ENCODE data around the gene PTPRJ. TPM values are rescaled to one million over a fixed set of nuclear protein-coding genes. Genes with fewer than 3 reads are reported as not detected.

Gene PTPRJ
- 2.9 and 3.3 TPM in 2 replicates for total RNA-seq

GRCh38 chr11:47980088-47980906, at the start of gene PTPRJ:
TSS of gene PTPRJ (plus strand) at chr11:47980559. CDS start at chr11:47980913, 354 bp downstream.

GRCh38 chr11:48216510-48216909, 236.2 kb downstream of the PTPRJ start, which contains the start of gene OR4B1:
TSS of gene OR4B1 (plus strand) at chr11:48216810. CDS start at chr11:48216810, 0 bp downstream.

Small RNAs within 50 kb of the gene (small RNA-seq; reads per million reads assigned to genes)
- gene MIR3161 = not detected

Other genes starting within 250 kb of the PTPRJ start
- 90.2 and 118 TPM in 2 replicates for gene FNBP4, start 213.2 kb upstream of the PTPRJ start, total RNA-seq
- 17.0 and 22.9 TPM in 2 replicates for gene NUP160, start 132.2 kb upstream of the PTPRJ start, total RNA-seq
- gene OR4B1, start 236.3 kb downstream of the PTPRJ start, total RNA-seq = not detected in 2 replicates